B cell (primary cell): Measurements from ENCODE around the gene TMEM214. TPM values are rescaled to one million over a fixed set of nuclear protein-coding genes. Genes with fewer than 3 reads are reported as not detected.

ENCODE experiments used
- ATAC-seq: fragments of 200-7000 bp; cut with Tn5 transposase; one replicate; pipeline ENCODE4 v1.10.0; 2021; ENCODE audit warnings: low read depth, mild to moderate bottlenecking, moderate number of reproducible peaks, moderate library complexity
- CTCF ChIA-PET: fragments of 350-600 bp; sonication (Branson Sonifier 250); formaldehyde crosslinking; loops from one replicate; lab custom pipeline; 2021; ENCODE audit warnings: antibody characterized with exemption, inconsistent platforms; lab: Charles Lee
- POLR2A ChIA-PET: fragments of 350-600 bp; sonication (Branson Sonifier 250); formaldehyde crosslinking; loops from one replicate; lab custom pipeline; 2021; ENCODE audit warnings: antibody characterized with exemption; lab: Charles Lee
- DNase-seq: peaks from one replicate; pipeline ENCODE4 v3.0.0; 2013
- H2AFZ ChIP-seq: 2 replicates; pipeline ENCODE4 v1.6.1; 2012; ENCODE audit warnings: mild to moderate bottlenecking, low read depth, low read length; ENCODE audit not compliant: insufficient read depth, poor library complexity, severe bottlenecking
- H3K27ac ChIP-seq, 2 donors: 1 replicate in 1 of 2; 2 replicates in 1 of 2; pipeline ENCODE4 v1.5.1; 2012 to 2013; ENCODE audit warnings: low read length in 2 of 2, mild to moderate bottlenecking in 2 of 2, moderate library complexity in 1 of 2
- H3K27me3 ChIP-seq, 4 experiments: fragments of 200-600 bp in 1 of 4; sonication (generic) in 1 of 4; replicated peaks in 1 of 4; 1 replicate in 2 of 4; 2 replicates in 2 of 4; pipeline versions ENCODE4 v1.6.1 to v1.7.0; 2013 to 2016; ENCODE audit warnings: low read length in 3 of 4, mild to moderate bottlenecking in 2 of 4, mixed read lengths in 1 of 4, moderate library complexity in 1 of 4; ENCODE audit not compliant: insufficient read depth in 4 of 4, control insufficient read depth in 3 of 4; ENCODE audit errors: control extremely low read depth in 1 of 4
- H3K36me3 ChIP-seq, 2 experiments: replicated peaks in 1 of 2; 1 replicate in 1 of 2; 2 replicates in 1 of 2; pipeline versions ENCODE4 v1.6.1 to v1.7.1; 2013; ENCODE audit warnings: low read length in 1 of 2; ENCODE audit not compliant: insufficient read depth in 2 of 2, control insufficient read depth in 1 of 2; ENCODE audit errors: control extremely low read depth in 1 of 2, extremely low read depth in 1 of 2
- H3K4me1 ChIP-seq, 2 donors: fragments of 200-600 bp in 1 of 2; sonication (generic) in 1 of 2; 1 replicate in 1 of 2; 2 replicates in 1 of 2; pipeline versions ENCODE4 v1.5.1 to v1.6.1; 2013 to 2017; ENCODE audit warnings: low read length in 2 of 2; ENCODE audit not compliant: control insufficient read depth in 2 of 2, insufficient read depth in 2 of 2
- H3K4me2 ChIP-seq: replicated peaks from 2 replicates; pipeline ENCODE3; 2012; ENCODE audit warnings: mild to moderate bottlenecking, low read depth, low read length; ENCODE audit not compliant: poor library complexity, severe bottlenecking
- H3K4me3 ChIP-seq, 5 experiments: fragments of 200-600 bp in 1 of 5; sonication (generic) in 1 of 5; 1 replicate in 3 of 5; 2 replicates in 2 of 5; pipeline versions ENCODE4 v1.5.1 to v1.7.0; 2011 to 2016; ENCODE audit warnings: low read length in 4 of 5, mild to moderate bottlenecking in 4 of 5, low read depth in 2 of 5, control low read depth in 1 of 5, moderate library complexity in 1 of 5; ENCODE audit not compliant: insufficient read depth in 1 of 5; ENCODE audit errors: control extremely low read depth in 1 of 5, extremely low read depth in 1 of 5
- H3K79me2 ChIP-seq: fragments of 200-600 bp; sonication (generic); one replicate; pipeline ENCODE4 v1.6.0; 2016; ENCODE audit warnings: low read length; ENCODE audit not compliant: control insufficient read depth, insufficient read depth
- H3K9ac ChIP-seq: fragments of 200-600 bp; sonication (generic); 2 replicates; pipeline ENCODE4 v1.6.1; 2017; ENCODE audit warnings: mild to moderate bottlenecking, low read length, moderate library complexity
- H3K9me3 ChIP-seq, 3 donors: one replicate each; pipeline versions ENCODE4 v1.6.1 to v1.7.1; 2013; ENCODE audit warnings: low read length in 2 of 3; ENCODE audit not compliant: control insufficient read depth in 2 of 3, insufficient read depth in 1 of 3; ENCODE audit errors: control extremely low read depth in 1 of 3
- H4K20me1 ChIP-seq: 2 replicates; pipeline ENCODE4 v1.6.0; 2012; ENCODE audit warnings: mild to moderate bottlenecking, low read length; ENCODE audit not compliant: insufficient read depth, control insufficient read depth, poor library complexity, severe bottlenecking
- H3K27ac Mint-ChIP-seq: one replicate; pipeline ENCODE4 v1.8.0; 2021; ENCODE audit warnings: mixed read lengths
- H3K27me3 Mint-ChIP-seq: one replicate; pipeline ENCODE4 v1.8.0; 2021; ENCODE audit warnings: mixed read lengths
- H3K4me1 Mint-ChIP-seq: one replicate; pipeline ENCODE4 v1.8.0; 2021; ENCODE audit warnings: mixed read lengths
- H3K4me3 Mint-ChIP-seq: one replicate; pipeline ENCODE4 v1.8.0; 2021; ENCODE audit warnings: mixed read lengths
- H3K9me3 Mint-ChIP-seq: one replicate; pipeline ENCODE4 v1.8.0; 2022; ENCODE audit warnings: mixed read lengths; ENCODE audit not compliant: insufficient read depth
- CTCF ChIP-seq: fragments of 200-600 bp; IDR thresholded peaks from one replicate; pipeline ENCODE4 v1.8.0; 2022; ENCODE audit warnings: antibody characterized with exemption, mild to moderate bottlenecking
- EZH2 ChIP-seq: IDR thresholded peaks from 2 replicates; pipeline ENCODE4 v1.6.1; 2012; ENCODE audit warnings: borderline replicate concordance, low read depth, mild to moderate bottlenecking, moderate library complexity, low read length; ENCODE audit not compliant: insufficient read depth, poor library complexity, severe bottlenecking
- WGBS: methylation state at CpG from one replicate; pipeline ENCODE4 v1.1.5; 2013; ENCODE audit warnings: missing lambda C conversion rate; ENCODE audit not compliant: insufficient coverage; 5-methylcytosine and 5-hydroxymethylcytosine counted together
- intact Hi-C: fragments of 100-400 bp; cut with micrococcal nuclease; formaldehyde crosslinking; loops from one replicate; pipeline ENCODE4 v1.10.0; 2022
- polyA plus RNA-seq: library from polyadenylated mRNA; depleted of rRNA; stranded (reverse); fragments of >200 nt; gene quantifications from 2 replicates; pipeline ENCODE4 v1.2.3, GENCODE V29; 2012
- total RNA-seq, 2 donors: library from RNA; stranded (reverse); fragments of 120-200 nt in 1 of 2; gene quantifications; 1 replicate in 1 of 2; 2 replicates in 1 of 2; pipeline versions ENCODE4 v1.2.3 to v1.2.4, GENCODE V29; 2013 to 2022

TMEM214 gene
- total and polyA plus RNA-seq, 2 donors (not counting 1 experiment from before 2014, with no cell fraction given) = 80.1 to 91.1 TPM

GRCh38 chr2:26991717-26992116 is 41.0 kb upstream of the TMEM214 start:
- WGBS = 78% methylated on average over 3 of the region's 5 CpGs
- intact Hi-C loops = no loop called here
- no peak overlapping the region for H3K4me2 ChIP-seq
- no peaks in the 10 kb centered on the region for H3K27me3 ChIP-seq
- Mint-ChIP-seq H3K9me3 (no peaks in the 10 kb centered on the region), H3K27ac (no peak overlapping the region), H3K4me1 (no peaks in the 10 kb centered on the region), H3K27me3 (peaks cover 10% of the 10 kb centered on the region), H3K4me3 (no peak overlapping the region)
- ATAC-seq (no peak), DNase-seq (no peak)
- H3K4me1 ChIP-seq = no peaks in the 10 kb centered on the region
- H3K9me3 ChIP-seq = no peaks in the 10 kb centered on the region
- no peak for TF ChIP-seq EZH2
- no peak for TF ChIP-seq CTCF
- no peak overlapping the region for H3K27ac ChIP-seq
- CTCF ChIA-PET = no interaction called here
- H3K4me3 ChIP-seq = no peak overlapping the region
- POLR2A ChIA-PET = no interaction called here
- no peaks in the 10 kb centered on the region for H3K79me2 ChIP-seq
- no peaks in the 10 kb centered on the region for H4K20me1 ChIP-seq
- no peaks in the 10 kb centered on the region for H3K36me3 ChIP-seq
- no peak overlapping the region for H3K9ac ChIP-seq
- H2AFZ ChIP-seq = no peak overlapping the region

GRCh38 chr2:26993768-26994167 is 39.0 kb upstream of the TMEM214 start:
- H3K4me1 ChIP-seq = no peaks in the 10 kb centered on the region
- H2AFZ ChIP-seq = no peak overlapping the region
- ATAC-seq = no peak
- no peaks in the 10 kb centered on the region for H3K79me2 ChIP-seq
- H3K27me3 ChIP-seq = no peaks in the 10 kb centered on the region
- H4K20me1 ChIP-seq = no peaks in the 10 kb centered on the region
- Mint-ChIP-seq H3K9me3 (no peaks in the 10 kb centered on the region), H3K27ac (no peak overlapping the region), H3K4me3 (no peak overlapping the region), H3K27me3 (peaks cover 17% of the 10 kb centered on the region), H3K4me1 (no peaks in the 10 kb centered on the region)
- intact Hi-C loops = no loop called here
- no peak for DNase-seq
- CTCF ChIA-PET = interaction anchor here (1.0 to 1.9 kb wide), 3 partner anchors 24 to 32 kb away, joined by 3 to 6 read pairs (median 5); partner anchors contain the start of gene MAPRE3
- WGBS = no CpG with 5 or more reads among the region's 1 CpG
- H3K4me3 ChIP-seq = no peak overlapping the region
- no peak overlapping the region for H3K4me2 ChIP-seq
- TF ChIP-seq EZH2 (no peak), CTCF (no peak)
- POLR2A ChIA-PET = no interaction called here
- H3K9me3 ChIP-seq = no peaks in the 10 kb centered on the region
- no peak overlapping the region for H3K27ac ChIP-seq
- no peaks in the 10 kb centered on the region for H3K36me3 ChIP-seq
- no peak overlapping the region for H3K9ac ChIP-seq
